GM18873 (cell line): ENCODE data around the gene PPP2CA.
"Not testable (repeated sequence)": the region's sequence is repeated elsewhere in the genome, so short reads cannot be mapped to it uniquely, and the experiment has no call there.

Source experiments
- ATAC-seq: cut with Tn5 transposase; IDR thresholded peaks from one replicate; pipeline ENCODE4 v1.9.1; 2021; ENCODE audit warnings: mild to moderate bottlenecking, moderate library complexity, moderate number of reproducible peaks; ENCODE audit not compliant: unreplicated experiment, low FRiP score

Gene PPP2CA

GRCh38 chr5:134245692-134246091 lies 19.8 kb upstream of the PPP2CA start:
- no peak for ATAC-seq

GRCh38 chr5:134245101-134245604 lies 19.3 kb upstream of the PPP2CA start:
- ATAC-seq = no peak

GRCh38 chr5:134242146-134242545 lies 16.3 kb upstream of the PPP2CA start:
- no peak for ATAC-seq

- no peak for ATAC-seq
These were observed 14.6 kb upstream of the PPP2CA start for GRCh38 chr5:134240421-134240962.

GRCh38 chr5:134236820-134237219 lies 10.9 kb upstream of the PPP2CA start:
- no peak for ATAC-seq

- no peak for ATAC-seq
These were observed 10.4 kb upstream of the PPP2CA start for GRCh38 chr5:134236318-134236717.

- ATAC-seq = no peak
These were observed 2.8 kb upstream of the PPP2CA start for GRCh38 chr5:134228624-134229023.

- no peak for ATAC-seq
These were observed 1.9 kb upstream of the PPP2CA start for GRCh38 chr5:134227776-134228175.

GRCh38 chr5:134227259-134227658 lies 1.4 kb upstream of the PPP2CA start:
- ATAC-seq = no peak

GRCh38 chr5:134226441-134227192 lies 744 bp upstream of the PPP2CA start:
- peak; percentile 16 for ATAC-seq

GRCh38 chr5:134224888-134225779 lies 739 bp downstream of the PPP2CA start:
- peak; percentile 28 for ATAC-seq

- no peak for ATAC-seq
These were observed 2.2 kb downstream of the PPP2CA start for GRCh38 chr5:134223406-134224248.

- ATAC-seq = not testable (repeated sequence)
These were observed 4.2 kb downstream of the PPP2CA start for GRCh38 chr5:134221690-134222089.

- no peak for ATAC-seq
These were observed 10.1 kb downstream of the PPP2CA start for GRCh38 chr5:134215757-134216156.

GRCh38 chr5:134211263-134212031 lies 14.4 kb downstream of the PPP2CA start:
- not testable (repeated sequence) for ATAC-seq

GRCh38 chr5:134209477-134210245 lies 16.2 kb downstream of the PPP2CA start:
- ATAC-seq = no peak

GRCh38 chr5:134207696-134208095 lies 18.2 kb downstream of the PPP2CA start:
- ATAC-seq = no peak

GRCh38 chr5:134206627-134207160 lies 19.2 kb downstream of the PPP2CA start:
- no peak for ATAC-seq
